Activated CD8-positive, alpha-beta T cell treated with anti-CD3 and anti-CD28 coated beads, Interleukin-2, amount 10 ng/mL, durations not matched to agents 7 days and 5 days (primary cell): Measurements from ENCODE around the gene RNF4. TPM values are rescaled to one million over a fixed set of nuclear protein-coding genes. Genes with fewer than 3 reads are reported as not detected.

Experiments
- ATAC-seq: fragments of 150-1000 bp; cut with Tn5 transposase; one replicate; pipeline ENCODE4 v1.10.0; 2021; ENCODE audit warnings: moderate library complexity
- CTCF ChIA-PET: fragments of 350-600 bp; sonication (Branson Sonifier 250); formaldehyde crosslinking; loops from one replicate; lab custom pipeline; 2021; ENCODE audit warnings: antibody characterized with exemption; lab: Charles Lee
- POLR2A ChIA-PET: fragments of 350-600 bp; sonication (Branson Sonifier 250); formaldehyde crosslinking; loops from one replicate; lab custom pipeline; 2021; ENCODE audit warnings: antibody characterized with exemption; lab: Charles Lee
- DNase-seq: peaks from one replicate; pipeline ENCODE4 v3.0.0-alpha.2; 2020
- H3K27ac Mint-ChIP-seq: one replicate; pipeline ENCODE4 v1.8.0; 2021; ENCODE audit warnings: mild to moderate bottlenecking, mixed read lengths
- H3K27me3 Mint-ChIP-seq: one replicate; pipeline ENCODE4 v1.8.0; 2021; ENCODE audit warnings: low read depth, mixed read lengths
- H3K36me3 Mint-ChIP-seq: one replicate; pipeline ENCODE4 v1.8.0; 2021; ENCODE audit warnings: low read depth, mixed read lengths
- H3K4me1 Mint-ChIP-seq: one replicate; pipeline ENCODE4 v1.8.0; 2021; ENCODE audit warnings: low read depth, mixed read lengths
- H3K4me3 Mint-ChIP-seq: one replicate; pipeline ENCODE4 v1.8.0; 2021; ENCODE audit warnings: mild to moderate bottlenecking, mixed read lengths
- H3K9me3 Mint-ChIP-seq: one replicate; pipeline ENCODE4 v1.8.0; 2022; ENCODE audit warnings: mixed read lengths; ENCODE audit not compliant: insufficient read depth
- total RNA-seq, 2 experiments: library from RNA; stranded (reverse); gene quantifications; one replicate each; pipeline ENCODE4 v1.2.3, GENCODE V29; 2021

Gene RNF4
- total RNA-seq, 2 experiments from 2014 or later: 105 to 118 TPM

- H3K36me3 Mint-ChIP-seq: no peaks in the 10 kb centered on the region
- peaks cover 5% of the 10 kb centered on the region for H3K4me1 Mint-ChIP-seq
- no peak overlapping the region for H3K27ac Mint-ChIP-seq
- H3K9me3 Mint-ChIP-seq: no peaks in the 10 kb centered on the region
- ChIA-PET CTCF (interaction anchor here (0.6 to 3.1 kb wide), 23 partner anchors 8 to 233 kb away, joined by 3 to 23 read pairs (median 4); no protein-coding TSS in a partner anchor), POLR2A (interaction anchor here (0.6 to 0.7 kb wide), 2 partner anchors 28 to 201 kb away, joined by 3 to 4 read pairs; no protein-coding TSS in a partner anchor)
- H3K27me3 Mint-ChIP-seq: no peaks in the 10 kb centered on the region
- H3K4me3 Mint-ChIP-seq: no peak overlapping the region
- DNase-seq (peak; percentile 85), ATAC-seq (peak; percentile 97)
Observed at GRCh38 chr4:2441393-2442174, 27.3 kb upstream of the RNF4 start.

- ATAC-seq: no peak
- no peak for DNase-seq
- ChIA-PET CTCF (interaction anchor here (0.9 to 3.1 kb wide), 17 partner anchors 8 to 233 kb away, joined by 3 to 23 read pairs (median 4); no protein-coding TSS in a partner anchor), POLR2A (interaction anchor here (0.6 to 1.0 kb wide), 3 partner anchors 29 to 202 kb away, joined by 3 to 4 read pairs (median 3); no protein-coding TSS in a partner anchor)
- no peaks in the 10 kb centered on the region for H3K9me3 Mint-ChIP-seq
- H3K4me3 Mint-ChIP-seq: no peak overlapping the region
- H3K36me3 Mint-ChIP-seq: no peaks in the 10 kb centered on the region
- H3K27ac Mint-ChIP-seq: no peak overlapping the region
- no peaks in the 10 kb centered on the region for H3K27me3 Mint-ChIP-seq
- peaks cover 5% of the 10 kb centered on the region for H3K4me1 Mint-ChIP-seq
Observed at GRCh38 chr4:2442175-2442993, 26.5 kb upstream of the RNF4 start.

GRCh38 chr4:2443061-2443730 is 25.7 kb upstream of the RNF4 start:
- H3K27me3 Mint-ChIP-seq: no peaks in the 10 kb centered on the region
- ChIA-PET CTCF (interaction anchor here (0.9 to 3.1 kb wide), 3 partner anchors 21 to 223 kb away, joined by 3 to 23 read pairs (median 4); no protein-coding TSS in a partner anchor), POLR2A (interaction anchor here (1.0 kb wide), 1 partner anchor 31 kb away, joined by 3 read pairs; no protein-coding TSS in a partner anchor)
- H3K27ac Mint-ChIP-seq: no peak overlapping the region
- ATAC-seq (no peak), DNase-seq (no peak)
- H3K9me3 Mint-ChIP-seq: no peaks in the 10 kb centered on the region
- H3K36me3 Mint-ChIP-seq: no peaks in the 10 kb centered on the region
- H3K4me1 Mint-ChIP-seq: peaks cover 5% of the 10 kb centered on the region
- no peak overlapping the region for H3K4me3 Mint-ChIP-seq

- peaks cover 5% of the 10 kb centered on the region for H3K4me1 Mint-ChIP-seq
- H3K4me3 Mint-ChIP-seq: no peak overlapping the region
- H3K9me3 Mint-ChIP-seq: no peaks in the 10 kb centered on the region
- no peaks in the 10 kb centered on the region for H3K27me3 Mint-ChIP-seq
- POLR2A ChIA-PET: no interaction called here
- ATAC-seq (no peak), DNase-seq (no peak)
- CTCF ChIA-PET: interaction anchor here (1.9 kb wide), 1 partner anchor 224 kb away, joined by 5 read pairs; no protein-coding TSS in a partner anchor
- H3K27ac Mint-ChIP-seq: peak overlapping the region; percentile 20
- H3K36me3 Mint-ChIP-seq: no peaks in the 10 kb centered on the region
Observed at GRCh38 chr4:2443956-2444740, 24.8 kb upstream of the RNF4 start.

GRCh38 chr4:2445130-2445529 is 23.8 kb upstream of the RNF4 start:
- no peak for ATAC-seq
- H3K4me1 Mint-ChIP-seq: peaks cover 5% of the 10 kb centered on the region
- no peaks in the 10 kb centered on the region for H3K9me3 Mint-ChIP-seq
- no peaks in the 10 kb centered on the region for H3K27me3 Mint-ChIP-seq
- no peak overlapping the region for H3K4me3 Mint-ChIP-seq
- POLR2A ChIA-PET: no interaction called here
- no peak for DNase-seq
- no peaks in the 10 kb centered on the region for H3K36me3 Mint-ChIP-seq
- CTCF ChIA-PET: interaction anchor here (1.9 kb wide), 1 partner anchor 225 kb away, joined by 5 read pairs; no protein-coding TSS in a partner anchor
- no peak overlapping the region for H3K27ac Mint-ChIP-seq

GRCh38 chr4:2445571-2445970 is 23.3 kb upstream of the RNF4 start:
- CTCF ChIA-PET: interaction anchor here (1.9 kb wide), 1 partner anchor 225 kb away, joined by 5 read pairs; no protein-coding TSS in a partner anchor
- no peak for ATAC-seq

GRCh38 chr4:2446656-2447564 is 22.0 kb upstream of the RNF4 start:
- no peak for ATAC-seq
- DNase-seq: no peak
- CTCF ChIA-PET: no interaction called here
- H3K9me3 Mint-ChIP-seq: no peaks in the 10 kb centered on the region
- no peaks in the 10 kb centered on the region for H3K36me3 Mint-ChIP-seq
- POLR2A ChIA-PET: no interaction called here
- H3K27me3 Mint-ChIP-seq: no peaks in the 10 kb centered on the region
- H3K4me3 Mint-ChIP-seq: no peak overlapping the region
- no peaks in the 10 kb centered on the region for H3K4me1 Mint-ChIP-seq
- H3K27ac Mint-ChIP-seq: no peak overlapping the region

More at GRCh38 chr4:2445571-2445970, 23.3 kb upstream of the RNF4 start:
- H3K9me3 Mint-ChIP-seq: no peaks in the 10 kb centered on the region
- peaks cover 5% of the 10 kb centered on the region for H3K4me1 Mint-ChIP-seq
- POLR2A ChIA-PET: no interaction called here
- no peaks in the 10 kb centered on the region for H3K36me3 Mint-ChIP-seq
- no peak overlapping the region for H3K27ac Mint-ChIP-seq
- DNase-seq: no peak
- no peaks in the 10 kb centered on the region for H3K27me3 Mint-ChIP-seq
- H3K4me3 Mint-ChIP-seq: no peak overlapping the region

GRCh38 chr4:2448589-2448988 is 20.3 kb upstream of the RNF4 start:
- H3K27ac Mint-ChIP-seq: no peak overlapping the region
- no peaks in the 10 kb centered on the region for H3K9me3 Mint-ChIP-seq
- ATAC-seq: no peak
- no peaks in the 10 kb centered on the region for H3K36me3 Mint-ChIP-seq
- no peak for DNase-seq
- CTCF ChIA-PET: no interaction called here
- H3K4me3 Mint-ChIP-seq: no peak overlapping the region
- H3K27me3 Mint-ChIP-seq: no peaks in the 10 kb centered on the region
- H3K4me1 Mint-ChIP-seq: no peaks in the 10 kb centered on the region
- POLR2A ChIA-PET: no interaction called here

GRCh38 chr4:2449051-2449450 is 19.9 kb upstream of the RNF4 start:
- no peaks in the 10 kb centered on the region for H3K36me3 Mint-ChIP-seq
- CTCF ChIA-PET: no interaction called here
- DNase-seq: no peak
- H3K27ac Mint-ChIP-seq: no peak overlapping the region
- POLR2A ChIA-PET: no interaction called here
- no peaks in the 10 kb centered on the region for H3K27me3 Mint-ChIP-seq
- no peak for ATAC-seq
- H3K4me1 Mint-ChIP-seq: no peaks in the 10 kb centered on the region
- H3K9me3 Mint-ChIP-seq: no peaks in the 10 kb centered on the region
- no peak overlapping the region for H3K4me3 Mint-ChIP-seq
